Measurements from ENCODE around the gene FOXS1. TPM values are rescaled to one million over a fixed set of nuclear protein-coding genes. Genes with fewer than 3 reads are reported as not detected.

The FOXS1 gene
- total RNA-seq, 1 experiment from 2014 or later = 0.22 TPM

DNA sequence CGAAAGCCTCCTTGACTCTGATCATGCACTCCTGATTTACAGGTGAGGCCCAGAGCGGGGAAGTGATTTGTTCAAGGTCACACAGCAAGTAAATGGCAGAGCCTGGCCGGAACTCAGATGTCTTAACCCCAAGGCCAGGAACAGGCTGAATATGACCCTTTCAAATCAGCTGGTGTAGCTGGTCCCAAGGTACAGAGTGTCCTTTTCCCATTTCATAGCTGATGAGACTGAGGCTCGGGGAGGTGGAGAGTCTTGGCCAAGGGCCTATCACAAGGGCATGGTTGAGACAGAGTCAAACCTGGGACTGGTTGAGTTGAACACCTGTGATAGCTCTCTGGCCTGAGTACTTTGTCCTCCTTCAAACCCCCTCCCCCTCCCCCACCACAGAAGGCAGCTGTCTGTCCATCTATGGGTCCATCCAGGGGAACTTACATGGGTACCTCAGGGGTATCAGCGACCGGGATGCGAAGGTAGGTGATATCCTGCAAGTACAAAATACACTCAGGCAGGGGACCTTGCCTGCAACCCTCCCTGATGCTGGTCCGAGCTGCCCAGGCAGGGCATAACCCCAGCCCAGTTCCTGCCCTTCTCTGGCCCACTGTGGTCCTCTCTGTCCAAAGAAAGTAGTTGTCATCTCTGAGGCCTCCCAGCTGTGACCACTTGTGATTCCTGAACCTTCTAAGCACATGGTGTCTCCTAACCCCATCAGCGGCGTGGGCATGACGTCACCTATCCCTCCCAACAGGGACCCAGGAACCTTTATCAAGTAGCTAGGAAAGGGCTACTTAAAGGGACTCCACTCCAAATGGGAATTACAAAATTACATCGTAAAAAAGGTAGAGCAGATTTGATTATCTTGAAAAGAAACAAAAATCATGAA lies 19.4 kb upstream of the FOXS1 start:
- Histone ChIP-seq H3K23ac (ENCODE audit: insufficient read length, low read depth, low read length) (no peak overlapping the region), H3K4ac (ENCODE audit: low read depth, low read length) (no peak overlapping the region), H3K9ac (ENCODE audit: extremely low read depth, insufficient read length, low read length) (no peak overlapping the region), H2BK5ac (ENCODE audit: insufficient read length, low read length) (no peak overlapping the region), H2BK20ac (ENCODE audit: low read depth, low read length, poor library complexity, severe bottlenecking) (no peak overlapping the region), H3K9me3 (ENCODE audit: control insufficient read depth, low read depth, low read length) (no peaks in the 10 kb centered on the region), H4K20me1 (ENCODE audit: control insufficient read depth, insufficient read depth, insufficient read length) (no peaks in the 10 kb centered on the region), H4K5ac (ENCODE audit: insufficient read length, low read depth, low read length) (no peak overlapping the region), H3K79me2 (ENCODE audit: insufficient read depth, low read length) (no peaks in the 10 kb centered on the region), H3K14ac (ENCODE audit: insufficient read depth, low read length) (no peak overlapping the region), H3T11ph (ENCODE audit: low read length) (no peak overlapping the region), H3K27ac (ENCODE audit: insufficient read length, low read depth, low read length) (no peak overlapping the region), H2BK120ac (ENCODE audit: low read depth, low read length, poor library complexity, severe bottlenecking) (no peak overlapping the region), H4K8ac (replicated peaks; ENCODE audit: insufficient read length, low read depth, low read length) (no peak overlapping the region), H3K4me1 (ENCODE audit: insufficient read depth, low read length) (peaks cover 3% of the 10 kb centered on the region; the same call in 1 of the 2 replicates), H3K23me2 (ENCODE audit: insufficient read length, low read depth, low read length, poor library complexity, severe bottlenecking) (peaks cover 15% of the 10 kb centered on the region), H2BK15ac (ENCODE audit: low read depth, low read length) (no peak overlapping the region), H3K4me2 (ENCODE audit: insufficient read depth, insufficient read length, low read length) (no peak overlapping the region), H2AFZ (ENCODE audit: low read length) (no peak overlapping the region), H2BK12ac (ENCODE audit: insufficient read length, low read depth, low read length) (no peak overlapping the region), H3K56ac (ENCODE audit: insufficient read length, low read depth, low read length) (no peak overlapping the region), H3K27me3 (ENCODE audit: insufficient read depth, low read length) (peaks cover 8% of the 10 kb centered on the region; the same call in 1 of the 2 replicates), H2AK5ac (ENCODE audit: insufficient read length, low read length) (no peak overlapping the region), H3K79me1 (ENCODE audit: insufficient read depth, low read depth, low read length, poor library complexity, severe bottlenecking) (no peaks in the 10 kb centered on the region), H3K18ac (ENCODE audit: insufficient read length, low read depth, low read length) (no peak overlapping the region), H4K91ac (ENCODE audit: insufficient read length, low read depth, low read length) (no peak overlapping the region)
- TF ChIP-seq, protein P1, sequence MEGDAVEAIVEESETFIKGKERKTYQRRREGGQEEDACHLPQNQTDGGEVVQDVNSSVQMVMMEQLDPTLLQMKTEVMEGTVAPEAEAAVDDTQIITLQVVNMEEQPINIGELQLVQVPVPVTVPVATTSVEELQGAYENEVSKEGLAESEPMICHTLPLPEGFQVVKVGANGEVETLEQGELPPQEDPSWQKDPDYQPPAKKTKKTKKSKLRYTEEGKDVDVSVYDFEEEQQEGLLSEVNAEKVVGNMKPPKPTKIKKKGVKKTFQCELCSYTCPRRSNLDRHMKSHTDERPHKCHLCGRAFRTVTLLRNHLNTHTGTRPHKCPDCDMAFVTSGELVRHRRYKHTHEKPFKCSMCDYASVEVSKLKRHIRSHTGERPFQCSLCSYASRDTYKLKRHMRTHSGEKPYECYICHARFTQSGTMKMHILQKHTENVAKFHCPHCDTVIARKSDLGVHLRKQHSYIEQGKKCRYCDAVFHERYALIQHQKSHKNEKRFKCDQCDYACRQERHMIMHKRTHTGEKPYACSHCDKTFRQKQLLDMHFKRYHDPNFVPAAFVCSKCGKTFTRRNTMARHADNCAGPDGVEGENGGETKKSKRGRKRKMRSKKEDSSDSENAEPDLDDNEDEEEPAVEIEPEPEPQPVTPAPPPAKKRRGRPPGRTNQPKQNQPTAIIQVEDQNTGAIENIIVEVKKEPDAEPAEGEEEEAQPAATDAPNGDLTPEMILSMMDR (conservative IDR thresholded peaks at IDR 0.05) = no peak
- Mint-ChIP-seq H3K27ac (no peak overlapping the region; a peak in 1 of 7 replicates), H3K27me3 (ENCODE audit: low read depth) (peaks cover 47% of the 10 kb centered on the region), H3K4me1 (peaks cover 33 to 45% of the 10 kb centered on the region in 2 experiments), H3K36me3 (ENCODE audit: insufficient read depth in 1 of 3, low read depth in 3 of 3) (no peaks in the 10 kb centered on the region; a peak in 1 of 7 replicates), H3K4me3 (no peak overlapping the region), H3K9me3 (no peaks in the 10 kb centered on the region)
- no peak for DNase-seq
- WGBS (ENCODE audit: extremely low coverage, insufficient read length, low lambda C conversion rate) = no CpG with 5 or more reads among the region's 12 CpGs
